K562 (cell line): ENCODE data around the gene PXK. TPM values are rescaled to one million over a fixed set of nuclear protein-coding genes. Genes with fewer than 3 reads are reported as not detected.
"Not testable (repeated sequence)": the region's sequence is repeated elsewhere in the genome, so short reads cannot be mapped to it uniquely, and the experiment has no call there.

ENCODE experiments used
- ATAC-seq: fragments of 200-7000 bp; cut with Tn5 transposase; 3 replicates; pipeline ENCODE4 v1.9.1; 2020; ENCODE audit warnings: moderate library complexity
- BruUV-seq: library from RNA; stranded (reverse); fragments of 400-500 nt; replicated peaks from 2 replicates; lab custom pipeline; 2021; lab: Mats Ljungman, UMichigan
- CTCF ChIA-PET: fragments of 300-600 bp; formaldehyde crosslinking; extraction: SDS; loops from one replicate; lab custom pipeline; 2021; ENCODE audit warnings: low intra/inter-chr PET ratio; lab: Yijun Ruan, JAX
- POLR2A ChIA-PET: fragments of 300-600, 350-650 bp; sonication (Branson Sonifier 250); formaldehyde crosslinking; extraction: SDS; loops from one replicate; lab custom pipeline; 2021; ENCODE audit warnings: antibody characterized with exemption, inconsistent platforms; lab: Yijun Ruan, JAX
- DNase-seq, 4 experiments: peaks; one replicate each; pipeline versions ENCODE4 v3.0.0 to v3.0.0-alpha.2; 2011 to 2018; ENCODE audit warnings: low spot score in 3 of 4, mixed read lengths in 3 of 4; ENCODE audit errors: extremely low read depth in 1 of 4
- FAIRE-seq: peaks from 2 replicates; lab custom pipeline; 2011; peaks lifted over from hg19 to GRCh38; lab: Jason Lieb, UNC
- H2AFZ ChIP-seq: 2 replicates; pipeline ENCODE4 v1.6.0; 2011; ENCODE audit warnings: low read depth, low read length, control low read depth, inconsistent platforms
- H3K27ac ChIP-seq: fragments of 200-600 bp; 3 replicates; pipeline ENCODE4 v1.8.0; 2011; ENCODE audit warnings: low read depth, mild to moderate bottlenecking, control low read depth, inconsistent platforms, low read length, moderate library complexity, mixed read lengths; ENCODE audit errors: extremely low read depth
- H3K27me3 ChIP-seq, 2 experiments: fragments of 300-600 bp in 1 of 2; 2 replicates in 1 of 2; 3 replicates in 1 of 2; pipeline versions ENCODE4 v1.6.0 to v1.8.0; 2011; ENCODE audit warnings: inconsistent platforms in 2 of 2, low read length in 2 of 2, mild to moderate bottlenecking in 1 of 2, mixed read lengths in 1 of 2, moderate library complexity in 1 of 2; ENCODE audit not compliant: control insufficient read depth in 2 of 2, insufficient read depth in 2 of 2
- H3K36me3 ChIP-seq: fragments of 300-600 bp; 3 replicates; pipeline ENCODE4 v1.8.0; 2011; ENCODE audit warnings: mild to moderate bottlenecking, low read length, inconsistent platforms; ENCODE audit not compliant: control insufficient read depth, insufficient read depth
- H3K4me1 ChIP-seq, 2 experiments: fragments of 200-600 bp in 1 of 2; replicated peaks in 1 of 2; 2 replicates in 1 of 2; 3 replicates in 1 of 2; pipeline versions ENCODE4 v1.5.1 to v1.8.0; 2011; ENCODE audit warnings: inconsistent platforms in 2 of 2, low read length in 2 of 2, mild to moderate bottlenecking in 1 of 2, mixed read lengths in 1 of 2, moderate library complexity in 1 of 2; ENCODE audit not compliant: control insufficient read depth in 2 of 2, insufficient read depth in 2 of 2
- H3K4me2 ChIP-seq: 2 replicates; pipeline ENCODE4 v1.6.1; 2011; ENCODE audit warnings: low read length, control low read depth, inconsistent platforms, mixed read lengths; ENCODE audit not compliant: insufficient read depth
- H3K4me3 ChIP-seq: fragments of 200-600 bp; sonication (generic), shearing (Covaris generic); 2 replicates; pipeline ENCODE4 v1.5.1; 2016; ENCODE audit warnings: control low read depth, inconsistent platforms
- H3K79me2 ChIP-seq: fragments of 200-600 bp; 3 replicates; pipeline ENCODE4 v1.8.0; 2011; ENCODE audit warnings: low read length, inconsistent platforms; ENCODE audit not compliant: control insufficient read depth, insufficient read depth
- H3K9ac ChIP-seq, 2 experiments: 2 replicates each; pipeline versions ENCODE4 v1.6.0 to v1.6.1; 2011; ENCODE audit warnings: low read depth in 2 of 2, low read length in 2 of 2, control low read depth in 1 of 2, inconsistent platforms in 1 of 2, mild to moderate bottlenecking in 1 of 2, mixed read lengths in 1 of 2; ENCODE audit not compliant: insufficient read depth in 1 of 2
- H3K9me1 ChIP-seq: one replicate; pipeline ENCODE4 v1.6.0; 2011; ENCODE audit warnings: inconsistent platforms, mild to moderate bottlenecking, low read length, moderate library complexity; ENCODE audit not compliant: control insufficient read depth, insufficient read depth
- H3K9me3 ChIP-seq: replicated peaks from 2 replicates; pipeline ENCODE4 v1.5.1; 2011; ENCODE audit warnings: low read depth, low read length, inconsistent platforms; ENCODE audit not compliant: control insufficient read depth, insufficient read depth
- H4K20me1 ChIP-seq: replicated peaks from 2 replicates; pipeline ENCODE4 v1.6.1; 2011; ENCODE audit warnings: low read length, inconsistent platforms, mixed read lengths; ENCODE audit not compliant: control insufficient read depth, insufficient read depth
- WGBS: fragments of 100-300 bp; shearing (Covaris generic); methylation state at CpG from one replicate; pipeline ENCODE4 v1.1.6; 2016; ENCODE audit warnings: low coverage, mixed read lengths; ENCODE audit not compliant: insufficient coverage; ENCODE audit errors: missing lambda C conversion rate; 5-methylcytosine and 5-hydroxymethylcytosine counted together
- in situ Hi-C: fragments of 300-500 bp; cut with MboI; formaldehyde crosslinking; loops from 4 replicates; pipeline ENCODE4 v1.15.0; 2018; ENCODE audit warnings: inconsistent platforms, mixed read lengths
- intact Hi-C: fragments of 100-400 bp; cut with micrococcal nuclease; formaldehyde crosslinking; loops from 2 replicates; pipeline ENCODE4 v1.14.2; 2022
- polyA plus RNA-seq, 8 experiments: library from polyadenylated mRNA; depleted of rRNA in 4 of 8; stranded (reverse) in 5 of 8; unstranded in 3 of 8; fragments of >200 nt; fragmentation: Nextera tagmentation in 2 of 8; fragmentation: Illumina TruSeq in 1 of 8; extraction: Ambion mirVana in 2 of 8; extraction: Trizol in 1 of 8; gene quantifications; 2 replicates each; pipeline versions ENCODE4 v1.2.1 to v1.2.3, GENCODE V29; 2011 to 2014; ENCODE audit warnings: inconsistent platforms in 1 of 8, missing spikeins in 1 of 8
- total RNA-seq, 7 experiments: library from RNA; depleted of rRNA in 6 of 7; stranded (reverse); fragments of >200 nt in 6 of 7; fragmentation: Illumina TruSeq in 2 of 7; extraction: Trizol in 2 of 7; gene quantifications; 2 replicates each; pipeline versions ENCODE4 v1.2.1 to v1.2.3, GENCODE V29; 2011 to 2021; ENCODE audit warnings: low replicate concordance in 1 of 7

The PXK gene
- total and polyA plus RNA-seq, 9 of the 15 experiments (the other 6 are each of a cell fraction or from before 2014, with no cell fraction given) = 3.3 to 19.9 (median 11.3) TPM

GRCh38 chr3:58288964-58289613 is 43.6 kb upstream of the PXK start:
- POLR2A ChIA-PET, H3K27ac ChIP-seq, H3K9me1 ChIP-seq, intact Hi-C loops, H3K9ac ChIP-seq, CTCF ChIA-PET, H3K4me2 ChIP-seq, H3K79me2 ChIP-seq, FAIRE-seq, H4K20me1 ChIP-seq, ATAC-seq, DNase-seq, H3K4me1 ChIP-seq, H3K27me3 ChIP-seq, H3K36me3 ChIP-seq, BruUV-seq, H3K4me3 ChIP-seq, H2AFZ ChIP-seq, in situ Hi-C loops, H3K9me3 ChIP-seq: not testable (repeated sequence)
- 31% methylated on average over 2 of the region's 4 CpGs for WGBS

GRCh38 chr3:58290446-58290845 is 42.2 kb upstream of the PXK start:
- no CpG with 5 or more reads among the region's 33 CpGs for WGBS
- H2AFZ ChIP-seq, H3K79me2 ChIP-seq, intact Hi-C loops, BruUV-seq, H3K27me3 ChIP-seq, DNase-seq, H3K4me2 ChIP-seq, FAIRE-seq, H3K9me3 ChIP-seq, H3K9ac ChIP-seq, ATAC-seq, H3K36me3 ChIP-seq, CTCF ChIA-PET, H3K27ac ChIP-seq, H4K20me1 ChIP-seq, POLR2A ChIA-PET, H3K4me1 ChIP-seq, H3K9me1 ChIP-seq, in situ Hi-C loops, H3K4me3 ChIP-seq: not testable (repeated sequence)
